ENCODE results near the gene ZNF316.

DNA sequence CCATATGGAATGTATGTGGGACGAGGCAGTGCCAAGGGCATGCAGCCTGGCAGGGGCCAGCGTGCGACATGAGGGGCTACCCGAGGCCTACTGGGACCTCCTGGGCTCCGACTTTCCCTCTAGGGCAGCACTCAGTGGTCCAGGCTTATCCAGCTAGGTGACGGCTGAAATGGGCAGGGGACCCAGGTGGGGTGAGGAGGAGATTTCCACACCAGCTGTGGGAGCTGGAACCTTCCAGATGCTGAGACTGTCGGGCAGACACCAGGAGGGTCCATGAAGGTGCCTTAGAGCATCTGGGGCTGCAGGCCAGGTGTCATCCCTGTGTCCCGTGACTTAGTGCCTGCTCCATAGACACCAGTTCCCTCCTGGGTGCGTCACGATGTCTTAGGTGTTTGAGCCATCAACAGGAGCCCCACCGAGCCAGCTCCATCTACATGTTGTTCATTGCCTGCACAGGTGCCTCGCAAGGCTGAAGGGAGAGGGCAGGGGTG is 13.4 kb downstream of the ZNF316 start:
- TF ChIP-seq, protein P1, sequence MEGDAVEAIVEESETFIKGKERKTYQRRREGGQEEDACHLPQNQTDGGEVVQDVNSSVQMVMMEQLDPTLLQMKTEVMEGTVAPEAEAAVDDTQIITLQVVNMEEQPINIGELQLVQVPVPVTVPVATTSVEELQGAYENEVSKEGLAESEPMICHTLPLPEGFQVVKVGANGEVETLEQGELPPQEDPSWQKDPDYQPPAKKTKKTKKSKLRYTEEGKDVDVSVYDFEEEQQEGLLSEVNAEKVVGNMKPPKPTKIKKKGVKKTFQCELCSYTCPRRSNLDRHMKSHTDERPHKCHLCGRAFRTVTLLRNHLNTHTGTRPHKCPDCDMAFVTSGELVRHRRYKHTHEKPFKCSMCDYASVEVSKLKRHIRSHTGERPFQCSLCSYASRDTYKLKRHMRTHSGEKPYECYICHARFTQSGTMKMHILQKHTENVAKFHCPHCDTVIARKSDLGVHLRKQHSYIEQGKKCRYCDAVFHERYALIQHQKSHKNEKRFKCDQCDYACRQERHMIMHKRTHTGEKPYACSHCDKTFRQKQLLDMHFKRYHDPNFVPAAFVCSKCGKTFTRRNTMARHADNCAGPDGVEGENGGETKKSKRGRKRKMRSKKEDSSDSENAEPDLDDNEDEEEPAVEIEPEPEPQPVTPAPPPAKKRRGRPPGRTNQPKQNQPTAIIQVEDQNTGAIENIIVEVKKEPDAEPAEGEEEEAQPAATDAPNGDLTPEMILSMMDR (IDR thresholded peaks at IDR 0.05) = no peak
- TF ChIP-seq POLR2A (IDR thresholded peaks at IDR 0.05) = no peak

Data from tibial nerve (tissue), 3 donors.